ENCODE measurements around the gene ELMO1. TPM values are rescaled to one million over a fixed set of nuclear protein-coding genes. Genes with fewer than 3 reads are reported as not detected.

ELMO1 gene
- total and polyA plus RNA-seq, 2 experiments from 2014 or later: 6.5 to 24.9 TPM

GRCh38 chr7:37482505-37482904 lies 33.8 kb upstream of the ELMO1 start:
- no peak overlapping the region for H3K4me3 Mint-ChIP-seq
- DNase-seq (ENCODE audit: low spot score) (no peak), ATAC-seq (no peak)
- no peaks in the 10 kb centered on the region for H3F3A ChIP-seq (replicated peaks; ENCODE audit: low read depth)
- TF ChIP-seq CREB1 (CRISPR knock-in tag; IDR thresholded peaks at IDR 0.05; ENCODE audit: low read depth) (no peak), EZH2 (IDR thresholded peaks at IDR 0.05; ENCODE audit: low read depth, unreplicated experiment) (no peak), REST (IDR thresholded peaks at IDR 0.05; ENCODE audit: unreplicated experiment) (no peak), CTCF (conservative IDR thresholded peaks at IDR 0.05; ENCODE audit: low read depth in 2 of 2) (no peak), NANOG (IDR thresholded peaks at IDR 0.05; ENCODE audit: borderline replicate concordance) (no peak), ZNF462 (CRISPR knock-in tag; IDR thresholded peaks at IDR 0.05) (no peak), JUNB (IDR thresholded peaks at IDR 0.05; ENCODE audit: unreplicated experiment) (no peak), EZH2phosphoT487 (IDR thresholded peaks at IDR 0.05; ENCODE audit: unreplicated experiment) (no peak), ETS1 (IDR thresholded peaks at IDR 0.05) (no peak), ZNF331 (CRISPR knock-in tag; IDR thresholded peaks at IDR 0.05; ENCODE audit: low read depth) (no peak), STAT1 (IDR thresholded peaks at IDR 0.05; ENCODE audit: unreplicated experiment) (no peak), POLR2AphosphoS5 (IDR thresholded peaks at IDR 0.05; ENCODE audit: low read depth) (no peak), ZNF114 (CRISPR knock-in tag; IDR thresholded peaks at IDR 0.05) (no peak)
- H3K9me3 Mint-ChIP-seq: peaks cover 11% of the 10 kb centered on the region; the same call in 2 of the 3 replicates
- no peaks in the 10 kb centered on the region for H3K27me3 ChIP-seq (ENCODE audit: insufficient read depth)
- no peaks in the 10 kb centered on the region; the same call in 1 of the 2 replicates for H3K9me2 ChIP-seq (ENCODE audit: insufficient read depth)
- peaks cover 3% of the 10 kb centered on the region for H3K27me3 Mint-ChIP-seq (ENCODE audit: insufficient read depth, low read depth, poor library complexity)
- no peaks in the 10 kb centered on the region for H4K20me1 ChIP-seq (replicated peaks; ENCODE audit: insufficient read depth)
- no peak overlapping the region for H2AFZ ChIP-seq
- peaks cover 13% of the 10 kb centered on the region for H3K4me1 Mint-ChIP-seq
- H3K36me3 ChIP-seq (ENCODE audit: insufficient read depth): no peaks in the 10 kb centered on the region
- no peak overlapping the region for H3K27ac ChIP-seq (ENCODE audit: low read depth)
- no peak overlapping the region for H3K4me3 ChIP-seq
- peaks cover 11% of the 10 kb centered on the region; the same call in 2 of the 3 replicates for H3K36me3 Mint-ChIP-seq (ENCODE audit: low read depth)
- H3K27ac Mint-ChIP-seq: no peak overlapping the region
- peaks cover 6% of the 10 kb centered on the region; the same call in 1 of the 2 replicates for H3K4me1 ChIP-seq (ENCODE audit: insufficient read depth)
- H3K4me2 ChIP-seq: no peak overlapping the region
- no peaks in the 10 kb centered on the region for H3K79me2 ChIP-seq (replicated peaks; ENCODE audit: insufficient read depth)

Measured in GM23338 (cell line).